Liver (tissue), 9 donors: ENCODE results near the gene BLACAT1. TPM values are rescaled to one million over a fixed set of nuclear protein-coding genes. Genes with fewer than 3 reads are reported as not detected.

Source experiments
- DNase-seq: peaks from one replicate; pipeline ENCODE4 v3.0.0-alpha.2; 2017; ENCODE audit warnings: low spot score
- H3K27ac ChIP-seq, 2 donors: one replicate each; pipeline ENCODE4 v1.7.0; 2013; ENCODE audit warnings: inconsistent platforms in 2 of 2, low read length in 2 of 2, control low read depth in 1 of 2, low read depth in 1 of 2, mild to moderate bottlenecking in 1 of 2
- H3K27me3 ChIP-seq, 4 donors: one replicate each; pipeline versions ENCODE4 v1.6.1 to v1.7.0; 2013; ENCODE audit warnings: low read length in 3 of 4, inconsistent platforms in 1 of 4, mild to moderate bottlenecking in 1 of 4, moderate library complexity in 1 of 4; ENCODE audit not compliant: control insufficient read depth in 4 of 4, insufficient read depth in 4 of 4
- H3K36me3 ChIP-seq, 4 donors: one replicate each; pipeline versions ENCODE4 v1.6.1 to v1.7.0; 2013; ENCODE audit warnings: low read length in 3 of 4, mild to moderate bottlenecking in 3 of 4, low read depth in 1 of 4, moderate library complexity in 1 of 4; ENCODE audit not compliant: control insufficient read depth in 4 of 4, insufficient read depth in 3 of 4
- H3K4me1 ChIP-seq, 4 donors: one replicate each; pipeline versions ENCODE4 v1.6.1 to v1.7.0; 2013; ENCODE audit warnings: low read length in 3 of 4, mild to moderate bottlenecking in 3 of 4, moderate library complexity in 1 of 4; ENCODE audit not compliant: control insufficient read depth in 4 of 4, insufficient read depth in 4 of 4
- H3K4me3 ChIP-seq, 3 donors: one replicate each; pipeline versions ENCODE4 v1.6.1 to v1.7.0; 2013; ENCODE audit warnings: low read length in 3 of 3, control low read depth in 1 of 3, low read depth in 1 of 3, mild to moderate bottlenecking in 1 of 3
- H3K9ac ChIP-seq, 2 donors: one replicate each; pipeline ENCODE4 v1.7.0; 2013; ENCODE audit warnings: low read length in 2 of 2, mild to moderate bottlenecking in 2 of 2, moderate library complexity in 2 of 2, control low read depth in 1 of 2, low read depth in 1 of 2
- H3K9me3 ChIP-seq, 4 donors: one replicate each; pipeline versions ENCODE4 v1.6.1 to v1.7.0; 2013; ENCODE audit warnings: low read length in 3 of 4; ENCODE audit not compliant: control insufficient read depth in 4 of 4
- ATF3 ChIP-seq: IDR thresholded peaks from 2 replicates; pipeline ENCODE4 v1.6.1; 2016; ENCODE audit warnings: antibody characterized with exemption
- CTCF ChIP-seq: fragments of 150-350 bp; IDR thresholded peaks from 2 replicates; pipeline ENCODE4 v1.5.1; 2017; ENCODE audit warnings: improper control_type of control experiment, low read depth, low read length; ENCODE audit not compliant: missing input control
- EGR1 ChIP-seq, 2 donors: IDR thresholded peaks; 2 replicates each; pipeline ENCODE4 v1.6.1; 2016 to 2018; ENCODE audit warnings: antibody characterized with exemption in 2 of 2, low read depth in 2 of 2
- FOXA1 ChIP-seq: IDR thresholded peaks from 2 replicates; pipeline ENCODE4 v1.6.1; 2016; ENCODE audit warnings: antibody characterized with exemption
- FOXA2 ChIP-seq: IDR thresholded peaks from 2 replicates; pipeline ENCODE4 v1.6.1; 2016; ENCODE audit warnings: antibody characterized with exemption
- GABPA ChIP-seq, 2 donors: IDR thresholded peaks in 1 of 2; conservative IDR thresholded peaks in 1 of 2; 2 replicates each; pipeline ENCODE4 v1.6.1; 2016; ENCODE audit warnings: antibody characterized with exemption in 2 of 2, mild to moderate bottlenecking in 1 of 2, moderate library complexity in 1 of 2
- HNF4A ChIP-seq, 2 donors: conservative IDR thresholded peaks; 2 replicates each; pipeline ENCODE4 v1.6.1; 2016; ENCODE audit warnings: antibody characterized with exemption in 2 of 2, mild to moderate bottlenecking in 2 of 2
- HNF4G ChIP-seq: IDR thresholded peaks from 2 replicates; pipeline ENCODE4 v1.6.1; 2016; ENCODE audit warnings: antibody characterized with exemption
- JUND ChIP-seq, 2 donors: IDR thresholded peaks; 2 replicates each; pipeline ENCODE4 v1.6.1; 2016; ENCODE audit warnings: antibody characterized with exemption in 2 of 2
- NR2F2 ChIP-seq: IDR thresholded peaks from 2 replicates; pipeline ENCODE4 v1.6.1; 2016; ENCODE audit warnings: antibody characterized with exemption
- RAD21 ChIP-seq, 2 donors: IDR thresholded peaks; 2 replicates each; pipeline ENCODE4 v1.6.1; 2016; ENCODE audit warnings: antibody characterized with exemption in 2 of 2, mild to moderate bottlenecking in 2 of 2
- RXRA ChIP-seq, 2 donors: IDR thresholded peaks; 2 replicates each; pipeline ENCODE4 v1.6.1; 2017 to 2018; ENCODE audit warnings: antibody characterized with exemption in 2 of 2, mild to moderate bottlenecking in 1 of 2
- SP1 ChIP-seq: IDR thresholded peaks from 2 replicates; pipeline ENCODE4 v1.6.1; 2018; ENCODE audit warnings: antibody characterized with exemption, mild to moderate bottlenecking
- TAF1 ChIP-seq: conservative IDR thresholded peaks from 2 replicates; pipeline ENCODE4 v1.6.1; 2016; ENCODE audit warnings: antibody characterized with exemption, mild to moderate bottlenecking
- WGBS: extraction: QIAGEN DNeasy Blood & Tissue Kit; methylation state at CpG from one replicate; pipeline ENCODE4 v1.1.7; 2013; 5-methylcytosine and 5-hydroxymethylcytosine counted together
- polyA plus RNA-seq, 2 donors: library from polyadenylated mRNA; stranded (reverse) in 1 of 2; unstranded in 1 of 2; fragments of 200-250 nt in 1 of 2; fragments of >200 nt in 1 of 2; fragmentation: Nextera tagmentation in 1 of 2; extraction: Ambion mirVana in 1 of 2; gene quantifications; one replicate each; pipeline versions ENCODE4 v1.2.1 to v1.2.3, GENCODE V29; 2013 to 2015
- total RNA-seq, 2 donors: library from RNA; depleted of rRNA; stranded (reverse); fragments of >200 nt; gene quantifications; one replicate each; pipeline ENCODE4 v1.2.3, GENCODE V29; 2014
- TF ChIP-seq, protein P1 (sequence below): IDR thresholded peaks from 2 replicates; pipeline ENCODE4 v1.6.1; 2016; ENCODE audit warnings: antibody characterized with exemption
- TF ChIP-seq, protein P2 (sequence below): IDR thresholded peaks from 2 replicates; pipeline ENCODE4 v1.6.1; 2016; ENCODE audit warnings: antibody characterized with exemption, mild to moderate bottlenecking
- TF ChIP-seq, protein P3 (sequence below): IDR thresholded peaks from 2 replicates; pipeline ENCODE4 v1.6.1; 2016; ENCODE audit warnings: antibody characterized with exemption
- donor health status: healthy.
- donor health status: healthy.
- donor health status: healthy.
- donor health status: healthy.
- donor health status: healthy.

The BLACAT1 gene
- total and polyA plus RNA-seq, 4 donors, result not detected

GRCh38 chr1:205447457-205448341, 8.1 kb downstream of the BLACAT1 start:
- no peak overlapping the region for H3K4me3 ChIP-seq
- no peaks in the 10 kb centered on the region for H3K9me3 ChIP-seq
- 51% methylated on average over 19 of the region's 19 CpGs for WGBS
- TF ChIP-seq HNF4G (no peak), RXRA (IDR thresholded peaks at IDR 0.05) (no peak), ATF3 (no peak), SP1 (no peak), FOXA2 (no peak), NR2F2 (no peak)
- TF ChIP-seq, protein P1, sequence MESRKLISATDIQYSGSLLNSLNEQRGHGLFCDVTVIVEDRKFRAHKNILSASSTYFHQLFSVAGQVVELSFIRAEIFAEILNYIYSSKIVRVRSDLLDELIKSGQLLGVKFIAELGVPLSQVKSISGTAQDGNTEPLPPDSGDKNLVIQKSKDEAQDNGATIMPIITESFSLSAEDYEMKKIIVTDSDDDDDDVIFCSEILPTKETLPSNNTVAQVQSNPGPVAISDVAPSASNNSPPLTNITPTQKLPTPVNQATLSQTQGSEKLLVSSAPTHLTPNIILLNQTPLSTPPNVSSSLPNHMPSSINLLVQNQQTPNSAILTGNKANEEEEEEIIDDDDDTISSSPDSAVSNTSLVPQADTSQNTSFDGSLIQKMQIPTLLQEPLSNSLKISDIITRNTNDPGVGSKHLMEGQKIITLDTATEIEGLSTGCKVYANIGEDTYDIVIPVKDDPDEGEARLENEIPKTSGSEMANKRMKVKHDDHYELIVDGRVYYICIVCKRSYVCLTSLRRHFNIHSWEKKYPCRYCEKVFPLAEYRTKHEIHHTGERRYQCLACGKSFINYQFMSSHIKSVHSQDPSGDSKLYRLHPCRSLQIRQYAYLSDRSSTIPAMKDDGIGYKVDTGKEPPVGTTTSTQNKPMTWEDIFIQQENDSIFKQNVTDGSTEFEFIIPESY, result no peak
- H3K4me1 ChIP-seq, result no peaks in the 10 kb centered on the region
- H3K27me3 ChIP-seq, result no peaks in the 10 kb centered on the region
- H3K27ac ChIP-seq, result no peak overlapping the region
- no peak overlapping the region for H3K9ac ChIP-seq
- H3K36me3 ChIP-seq, result no peaks in the 10 kb centered on the region
- DNase-seq, result no peak

- H3K4me3 ChIP-seq, result no peak overlapping the region
- no peak for DNase-seq
- no peak overlapping the region for H3K27ac ChIP-seq
- no peaks in the 10 kb centered on the region for H3K9me3 ChIP-seq
- H3K36me3 ChIP-seq, result no peaks in the 10 kb centered on the region
- TF ChIP-seq NR2F2, result no peak
- H3K27me3 ChIP-seq, result no peaks in the 10 kb centered on the region
- WGBS, result 59% methylated on average over 9 of the region's 9 CpGs
- H3K4me1 ChIP-seq, result peaks cover 0 to 2% (median 0%) of the 10 kb centered on the region in 4 donors
- H3K9ac ChIP-seq, result no peak overlapping the region
These were observed 9.0 kb downstream of the BLACAT1 start for GRCh38 chr1:205446828-205447227.

DNA sequence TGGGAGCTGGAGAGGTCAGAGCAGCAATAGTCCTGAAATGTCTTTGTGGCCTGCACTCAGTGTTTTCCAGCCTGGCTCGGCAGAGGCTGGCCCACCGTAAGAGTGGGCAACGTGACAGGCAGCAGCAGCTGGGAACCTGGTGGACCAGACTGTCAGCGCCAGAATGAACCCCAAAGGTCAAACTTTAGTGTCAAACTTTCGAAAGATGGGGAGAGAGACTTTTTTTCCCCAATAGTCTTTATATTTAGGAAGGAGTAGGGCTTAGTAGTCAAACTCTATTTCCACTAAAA, 10.3 kb downstream of the BLACAT1 start:
- Histone ChIP-seq H3K9ac (no peak overlapping the region), H3K27ac (no peak overlapping the region), H3K36me3 (no peaks in the 10 kb centered on the region), H3K9me3 (no peaks in the 10 kb centered on the region), H3K27me3 (no peaks in the 10 kb centered on the region), H3K4me1 (peaks cover 0 to 7% (median 0%) of the 10 kb centered on the region in 4 donors), H3K4me3 (no peak overlapping the region)
- 86% methylated on average over 5 of the region's 5 CpGs for WGBS
- no peak for DNase-seq
- no peak for TF ChIP-seq HNF4G
- TF ChIP-seq EGR1 (IDR thresholded peaks at IDR 0.05; ENCODE audit: low read depth in 2 of 2), result no peak
- no peak for TF ChIP-seq TAF1
- TF ChIP-seq, protein P1, result no peak
- TF ChIP-seq, protein P2, sequence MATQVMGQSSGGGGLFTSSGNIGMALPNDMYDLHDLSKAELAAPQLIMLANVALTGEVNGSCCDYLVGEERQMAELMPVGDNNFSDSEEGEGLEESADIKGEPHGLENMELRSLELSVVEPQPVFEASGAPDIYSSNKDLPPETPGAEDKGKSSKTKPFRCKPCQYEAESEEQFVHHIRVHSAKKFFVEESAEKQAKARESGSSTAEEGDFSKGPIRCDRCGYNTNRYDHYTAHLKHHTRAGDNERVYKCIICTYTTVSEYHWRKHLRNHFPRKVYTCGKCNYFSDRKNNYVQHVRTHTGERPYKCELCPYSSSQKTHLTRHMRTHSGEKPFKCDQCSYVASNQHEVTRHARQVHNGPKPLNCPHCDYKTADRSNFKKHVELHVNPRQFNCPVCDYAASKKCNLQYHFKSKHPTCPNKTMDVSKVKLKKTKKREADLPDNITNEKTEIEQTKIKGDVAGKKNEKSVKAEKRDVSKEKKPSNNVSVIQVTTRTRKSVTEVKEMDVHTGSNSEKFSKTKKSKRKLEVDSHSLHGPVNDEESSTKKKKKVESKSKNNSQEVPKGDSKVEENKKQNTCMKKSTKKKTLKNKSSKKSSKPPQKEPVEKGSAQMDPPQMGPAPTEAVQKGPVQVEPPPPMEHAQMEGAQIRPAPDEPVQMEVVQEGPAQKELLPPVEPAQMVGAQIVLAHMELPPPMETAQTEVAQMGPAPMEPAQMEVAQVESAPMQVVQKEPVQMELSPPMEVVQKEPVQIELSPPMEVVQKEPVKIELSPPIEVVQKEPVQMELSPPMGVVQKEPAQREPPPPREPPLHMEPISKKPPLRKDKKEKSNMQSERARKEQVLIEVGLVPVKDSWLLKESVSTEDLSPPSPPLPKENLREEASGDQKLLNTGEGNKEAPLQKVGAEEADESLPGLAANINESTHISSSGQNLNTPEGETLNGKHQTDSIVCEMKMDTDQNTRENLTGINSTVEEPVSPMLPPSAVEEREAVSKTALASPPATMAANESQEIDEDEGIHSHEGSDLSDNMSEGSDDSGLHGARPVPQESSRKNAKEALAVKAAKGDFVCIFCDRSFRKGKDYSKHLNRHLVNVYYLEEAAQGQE, result no peak
- no peak for TF ChIP-seq CTCF
- TF ChIP-seq GABPA (IDR thresholded peaks at IDR 0.05 in 1 of 2, conservative IDR thresholded peaks at IDR 0.05 in 1 of 2), result no peak
- TF ChIP-seq NR2F2, result no peak
- no peak for TF ChIP-seq RXRA (IDR thresholded peaks at IDR 0.05)
- no peak for TF ChIP-seq FOXA1
- TF ChIP-seq RAD21 (IDR thresholded peaks at IDR 0.05), result no peak
- TF ChIP-seq JUND (IDR thresholded peaks at IDR 0.05), result no peak
- TF ChIP-seq HNF4A (conservative IDR thresholded peaks at IDR 0.05), result no peak
- TF ChIP-seq, protein P3, sequence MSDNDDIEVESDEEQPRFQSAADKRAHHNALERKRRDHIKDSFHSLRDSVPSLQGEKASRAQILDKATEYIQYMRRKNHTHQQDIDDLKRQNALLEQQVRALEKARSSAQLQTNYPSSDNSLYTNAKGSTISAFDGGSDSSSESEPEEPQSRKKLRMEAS, result no peak
- no peak for TF ChIP-seq ATF3
- no peak for TF ChIP-seq SP1
